GM12878 (cell line): Measurements from ENCODE around the gene NPB.

Experiments
- CHD2 ChIP-seq: IDR thresholded peaks from 2 replicates; pipeline ENCODE4 v1.6.1; 2011; ENCODE audit warnings: low read depth, low read length, improper control_type of control experiment, borderline replicate concordance
- CREB1 ChIP-seq: IDR thresholded peaks from 2 replicates; pipeline ENCODE4 v1.6.1; 2012; ENCODE audit warnings: low read depth, mild to moderate bottlenecking, inconsistent platforms
- EZH2 ChIP-seq: IDR thresholded peaks from 2 replicates; pipeline ENCODE4 v1.6.1; 2012; ENCODE audit warnings: low read depth, mild to moderate bottlenecking, control low read depth, inconsistent platforms, low read length, borderline replicate concordance; ENCODE audit not compliant: control insufficient read depth
- HCFC1 ChIP-seq: fragments of 150-350 bp; IDR thresholded peaks from 2 replicates; pipeline ENCODE4 v1.6.1; 2014; ENCODE audit warnings: low read length
- NRF1 ChIP-seq: conservative IDR thresholded peaks from 2 replicates; pipeline ENCODE4 v1.6.1; 2011; ENCODE audit warnings: mild to moderate bottlenecking, low read depth, low read length, improper control_type of control experiment
- POLR2A ChIP-seq: IDR thresholded peaks from 2 replicates; pipeline ENCODE4 v1.6.1; 2011; ENCODE audit warnings: low read depth, mild to moderate bottlenecking, low read length
- RAD21 ChIP-seq: IDR thresholded peaks from 2 replicates; pipeline ENCODE4 v1.6.1; 2011; ENCODE audit warnings: mild to moderate bottlenecking, low read depth, low read length, moderate library complexity; ENCODE audit not compliant: insufficient read depth
- TF ChIP-seq, protein P1 (sequence below), 3 experiments: IDR thresholded peaks in 2 of 3; conservative IDR thresholded peaks in 1 of 3; 2 replicates each; pipeline ENCODE4 v1.5.1; 2011; ENCODE audit warnings: low read depth in 3 of 3, low read length in 3 of 3, mild to moderate bottlenecking in 3 of 3, control low read depth in 2 of 3, moderate library complexity in 2 of 3, inconsistent platforms in 1 of 3, mixed read lengths in 1 of 3; ENCODE audit not compliant: control insufficient read depth in 2 of 3, insufficient read depth in 1 of 3; ENCODE audit errors: extremely low read depth in 1 of 3
- TF ChIP-seq, protein P2 (sequence below): IDR thresholded peaks from 2 replicates; pipeline ENCODE4 v1.6.1; 2011; ENCODE audit warnings: mild to moderate bottlenecking, low read depth, low read length, moderate library complexity; ENCODE audit not compliant: insufficient replicate concordance

DNA sequence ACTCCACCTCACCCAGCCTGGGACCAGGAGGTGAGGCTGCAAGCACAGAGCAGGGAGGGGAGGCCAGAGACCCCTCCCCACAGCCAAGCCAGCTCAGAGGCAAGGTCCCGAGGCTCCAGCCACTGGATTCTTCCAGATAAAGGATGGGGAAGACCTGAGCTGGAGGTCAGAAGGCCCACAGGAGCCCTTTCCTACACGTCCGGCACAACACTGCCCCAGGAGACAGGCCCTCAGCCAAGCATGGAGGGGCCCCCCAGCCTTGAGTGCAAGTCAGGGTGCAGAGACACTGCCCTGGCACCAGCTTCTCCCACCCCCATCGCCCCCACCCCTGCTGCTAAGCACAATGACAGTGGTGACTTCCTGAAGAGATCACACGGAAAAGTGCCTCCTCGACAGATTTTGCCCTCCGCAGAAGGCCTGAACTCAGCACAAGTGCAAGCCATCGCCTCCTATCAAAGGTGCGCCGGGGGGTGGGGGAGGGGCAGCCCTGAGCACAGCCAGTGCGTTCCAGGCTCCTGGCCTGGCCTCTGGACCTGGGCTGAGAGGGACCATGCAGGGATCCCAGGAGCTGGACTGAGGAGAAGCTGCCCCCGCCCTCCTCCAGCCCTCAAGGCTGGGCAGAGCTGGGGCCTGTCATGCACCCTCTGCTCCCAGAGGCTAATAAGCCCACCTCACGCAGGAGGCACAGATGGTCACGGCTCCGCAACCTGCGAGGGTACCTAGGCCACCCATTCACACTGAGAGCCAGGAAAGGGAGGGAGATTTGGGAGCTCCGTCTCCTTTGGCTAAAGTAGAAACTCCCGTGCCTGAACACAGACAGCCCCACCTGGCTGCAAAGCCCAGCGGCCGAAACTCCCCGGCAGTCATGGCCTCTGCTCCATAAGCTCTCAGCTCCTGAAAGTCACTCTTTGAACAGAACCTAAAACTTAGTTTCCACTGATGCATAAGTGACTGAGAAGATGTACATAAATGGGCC is 22.8 kb downstream of the NPB start:
- TF ChIP-seq HCFC1 = no peak
- TF ChIP-seq EZH2 = no peak
- TF ChIP-seq, protein P1, sequence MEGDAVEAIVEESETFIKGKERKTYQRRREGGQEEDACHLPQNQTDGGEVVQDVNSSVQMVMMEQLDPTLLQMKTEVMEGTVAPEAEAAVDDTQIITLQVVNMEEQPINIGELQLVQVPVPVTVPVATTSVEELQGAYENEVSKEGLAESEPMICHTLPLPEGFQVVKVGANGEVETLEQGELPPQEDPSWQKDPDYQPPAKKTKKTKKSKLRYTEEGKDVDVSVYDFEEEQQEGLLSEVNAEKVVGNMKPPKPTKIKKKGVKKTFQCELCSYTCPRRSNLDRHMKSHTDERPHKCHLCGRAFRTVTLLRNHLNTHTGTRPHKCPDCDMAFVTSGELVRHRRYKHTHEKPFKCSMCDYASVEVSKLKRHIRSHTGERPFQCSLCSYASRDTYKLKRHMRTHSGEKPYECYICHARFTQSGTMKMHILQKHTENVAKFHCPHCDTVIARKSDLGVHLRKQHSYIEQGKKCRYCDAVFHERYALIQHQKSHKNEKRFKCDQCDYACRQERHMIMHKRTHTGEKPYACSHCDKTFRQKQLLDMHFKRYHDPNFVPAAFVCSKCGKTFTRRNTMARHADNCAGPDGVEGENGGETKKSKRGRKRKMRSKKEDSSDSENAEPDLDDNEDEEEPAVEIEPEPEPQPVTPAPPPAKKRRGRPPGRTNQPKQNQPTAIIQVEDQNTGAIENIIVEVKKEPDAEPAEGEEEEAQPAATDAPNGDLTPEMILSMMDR (IDR thresholded peaks at IDR 0.05 in 2 of 3, conservative IDR thresholded peaks at IDR 0.05 in 1 of 3; ENCODE audit: control insufficient read depth in 2 of 3, extremely low read depth in 1 of 3, insufficient read depth in 1 of 3, low read depth in 3 of 3, low read length in 3 of 3) = no peak
- TF ChIP-seq CHD2 = no peak
- TF ChIP-seq, protein P2, sequence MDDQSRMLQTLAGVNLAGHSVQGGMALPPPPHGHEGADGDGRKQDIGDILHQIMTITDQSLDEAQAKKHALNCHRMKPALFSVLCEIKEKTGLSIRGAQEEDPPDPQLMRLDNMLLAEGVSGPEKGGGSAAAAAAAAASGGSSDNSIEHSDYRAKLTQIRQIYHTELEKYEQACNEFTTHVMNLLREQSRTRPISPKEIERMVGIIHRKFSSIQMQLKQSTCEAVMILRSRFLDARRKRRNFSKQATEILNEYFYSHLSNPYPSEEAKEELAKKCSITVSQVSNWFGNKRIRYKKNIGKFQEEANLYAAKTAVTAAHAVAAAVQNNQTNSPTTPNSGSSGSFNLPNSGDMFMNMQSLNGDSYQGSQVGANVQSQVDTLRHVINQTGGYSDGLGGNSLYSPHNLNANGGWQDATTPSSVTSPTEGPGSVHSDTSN = no peak
- TF ChIP-seq CREB1 = no peak
- no peak for TF ChIP-seq NRF1
- no peak for TF ChIP-seq POLR2A
- no peak for TF ChIP-seq RAD21
